DOHH2 (cell line): Measurements from ENCODE around the gene CAMTA1.

ENCODE experiments used
- EZH2phosphoT487 ChIP-seq: fragments of 200-600 bp; sonication (generic); IDR thresholded peaks from 2 replicates; pipeline ENCODE4 v1.6.1; 2017; ENCODE audit warnings: borderline replicate concordance, mild to moderate bottlenecking, antibody characterized with exemption, low read length, moderate library complexity, mixed read lengths
- TF ChIP-seq, protein P1 (sequence below): fragments of 200-600 bp; sonication (generic); IDR thresholded peaks from one replicate; pipeline ENCODE4 v1.5.1; 2014; ENCODE audit warnings: antibody characterized with exemption, mild to moderate bottlenecking, low read depth, low read length; ENCODE audit not compliant: poor library complexity, severe bottlenecking

DNA sequence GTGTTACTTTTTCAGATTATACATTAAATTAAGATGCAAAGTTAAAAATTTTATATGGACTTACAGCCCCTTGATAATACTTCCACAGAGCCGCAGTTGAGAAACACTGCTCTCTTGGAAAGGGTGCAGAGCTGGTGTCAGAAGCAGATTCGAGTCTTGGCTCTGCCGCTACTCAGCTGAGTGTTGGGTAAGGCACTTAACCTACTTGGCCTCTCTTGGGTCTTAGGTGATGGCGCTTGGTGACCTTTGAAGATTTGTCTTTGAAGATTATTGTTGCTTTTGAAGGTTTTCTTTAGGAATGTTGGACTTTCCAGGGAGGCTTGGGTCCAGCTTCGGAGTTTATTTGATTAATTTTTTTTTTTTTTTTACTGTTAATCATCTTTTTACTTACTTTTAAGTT is 48.5 kb downstream of the CAMTA1 start:
- TF ChIP-seq, protein P1, sequence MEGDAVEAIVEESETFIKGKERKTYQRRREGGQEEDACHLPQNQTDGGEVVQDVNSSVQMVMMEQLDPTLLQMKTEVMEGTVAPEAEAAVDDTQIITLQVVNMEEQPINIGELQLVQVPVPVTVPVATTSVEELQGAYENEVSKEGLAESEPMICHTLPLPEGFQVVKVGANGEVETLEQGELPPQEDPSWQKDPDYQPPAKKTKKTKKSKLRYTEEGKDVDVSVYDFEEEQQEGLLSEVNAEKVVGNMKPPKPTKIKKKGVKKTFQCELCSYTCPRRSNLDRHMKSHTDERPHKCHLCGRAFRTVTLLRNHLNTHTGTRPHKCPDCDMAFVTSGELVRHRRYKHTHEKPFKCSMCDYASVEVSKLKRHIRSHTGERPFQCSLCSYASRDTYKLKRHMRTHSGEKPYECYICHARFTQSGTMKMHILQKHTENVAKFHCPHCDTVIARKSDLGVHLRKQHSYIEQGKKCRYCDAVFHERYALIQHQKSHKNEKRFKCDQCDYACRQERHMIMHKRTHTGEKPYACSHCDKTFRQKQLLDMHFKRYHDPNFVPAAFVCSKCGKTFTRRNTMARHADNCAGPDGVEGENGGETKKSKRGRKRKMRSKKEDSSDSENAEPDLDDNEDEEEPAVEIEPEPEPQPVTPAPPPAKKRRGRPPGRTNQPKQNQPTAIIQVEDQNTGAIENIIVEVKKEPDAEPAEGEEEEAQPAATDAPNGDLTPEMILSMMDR: no peak
- TF ChIP-seq EZH2phosphoT487: no peak
